ENCODE measurements around the gene DRAXIN.

DRAXIN gene

DNA sequence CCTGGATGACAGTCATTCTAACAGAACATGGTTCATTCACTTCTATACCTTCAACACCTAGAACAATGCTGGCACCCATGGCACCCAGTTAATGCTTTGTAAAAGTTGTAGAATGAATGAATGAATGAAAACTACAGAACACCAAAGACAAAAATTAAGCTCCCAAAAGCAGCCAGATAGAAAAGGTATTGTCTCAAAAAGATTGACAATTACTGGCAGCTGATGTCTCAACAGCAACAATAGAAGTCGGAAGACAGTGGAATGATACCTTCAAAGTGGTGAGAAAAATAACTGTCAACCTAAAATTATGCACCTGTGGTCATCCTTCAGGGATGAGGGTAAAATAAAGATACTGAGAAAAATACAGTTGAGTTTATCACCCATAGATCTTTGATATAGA, 65.5 kb downstream of the DRAXIN start:
- DNase-seq (ENCODE audit: extremely low read depth in 1 of 2, low read depth in 1 of 2), result no peak

DNA sequence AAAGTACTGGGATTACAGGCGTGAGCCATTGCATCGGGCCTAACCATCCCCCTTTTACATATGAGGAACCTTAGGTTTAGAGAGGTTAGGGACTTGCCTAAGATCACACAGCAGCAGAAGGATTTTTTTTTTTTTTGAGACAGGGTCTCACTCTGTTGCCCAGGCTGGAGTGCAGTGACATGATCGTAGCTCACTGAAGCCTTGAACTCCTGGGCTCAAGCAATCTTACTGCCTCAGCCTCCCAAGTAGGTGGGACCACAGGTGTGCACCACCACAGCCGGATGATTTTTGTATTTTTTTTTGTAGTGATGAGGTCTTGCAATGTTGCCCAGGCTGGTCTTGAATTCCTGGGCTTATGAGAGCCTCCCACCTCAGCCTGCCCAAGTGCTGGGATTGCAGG, 68.3 kb downstream of the DRAXIN start:
- DNase-seq (ENCODE audit: extremely low read depth in 1 of 2, low read depth in 1 of 2), result no peak

DNA sequence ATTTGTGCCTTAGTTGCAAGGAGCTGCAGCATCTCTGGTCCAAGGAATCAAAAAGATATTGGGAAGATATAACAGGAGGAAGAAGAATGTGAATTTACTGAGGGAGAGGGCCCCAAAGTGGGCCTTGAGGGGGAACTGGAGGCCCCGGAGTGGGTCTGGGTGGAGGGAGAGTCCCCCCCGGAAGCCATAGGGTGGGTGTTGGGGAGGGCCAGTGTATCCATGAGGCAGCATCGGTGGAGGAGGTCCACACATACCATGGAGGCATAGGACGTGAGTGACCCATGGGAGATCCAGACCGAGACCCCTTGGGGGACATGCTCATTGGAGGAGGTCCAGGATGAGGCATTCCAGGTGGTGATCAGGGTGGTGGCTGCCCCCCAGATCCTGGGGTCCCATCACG, 69.8 kb downstream of the DRAXIN start:
- DNase-seq (ENCODE audit: extremely low read depth in 1 of 2, low read depth in 1 of 2), result no peak

DNA sequence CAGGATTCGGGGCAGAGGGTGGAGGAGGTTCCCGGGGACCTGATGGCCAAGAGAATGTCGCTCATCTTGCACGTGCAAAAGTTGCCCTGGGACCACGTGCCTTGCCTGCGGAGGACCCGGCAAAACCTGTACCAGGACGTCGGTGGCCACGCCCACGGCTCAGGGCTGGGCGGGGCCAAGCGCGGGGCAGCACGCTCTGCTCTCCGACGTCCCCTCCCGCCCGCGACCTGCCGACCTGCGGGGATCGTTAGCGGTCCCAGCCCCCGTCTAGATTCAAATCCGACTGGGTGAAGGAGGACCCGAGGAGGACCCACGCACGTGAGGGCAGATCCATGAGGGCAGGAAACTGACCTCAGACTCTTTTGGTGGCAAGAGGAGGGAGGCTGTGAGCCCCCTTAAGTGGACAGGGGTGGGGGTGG, 70.5 kb downstream of the DRAXIN start, which contains the start of gene C1orf167:
Gene C1orf167, plus strand, starts transcription at position 206 of the 419 bp plus-strand sequence. CDS start 2,208 bp downstream, outside the sequence.
- no peak for DNase-seq (ENCODE audit: extremely low read depth in 1 of 2, low read depth in 1 of 2)

DNA sequence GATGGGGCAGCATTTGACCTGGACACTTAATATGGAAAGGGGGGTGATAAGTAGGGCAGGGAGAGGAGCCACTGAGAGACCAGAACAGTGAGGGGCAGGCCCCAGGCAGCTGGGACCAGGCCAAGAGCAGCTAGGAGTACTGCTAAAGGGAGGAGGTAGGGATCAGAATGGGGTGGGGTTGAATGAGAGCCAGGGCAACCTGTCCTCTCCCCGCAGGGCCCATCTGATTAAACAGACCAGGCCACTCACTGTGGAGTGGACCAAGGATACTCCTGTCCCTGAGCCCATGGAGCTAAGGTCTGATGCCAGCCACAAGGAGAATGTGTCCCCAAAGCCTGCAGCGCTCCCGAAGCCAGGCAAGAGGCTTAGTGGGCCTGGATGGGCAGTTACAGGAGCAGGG, 72.6 kb downstream of the DRAXIN start:
- DNase-seq (ENCODE audit: extremely low read depth in 1 of 2, low read depth in 1 of 2), result no peak

DNA sequence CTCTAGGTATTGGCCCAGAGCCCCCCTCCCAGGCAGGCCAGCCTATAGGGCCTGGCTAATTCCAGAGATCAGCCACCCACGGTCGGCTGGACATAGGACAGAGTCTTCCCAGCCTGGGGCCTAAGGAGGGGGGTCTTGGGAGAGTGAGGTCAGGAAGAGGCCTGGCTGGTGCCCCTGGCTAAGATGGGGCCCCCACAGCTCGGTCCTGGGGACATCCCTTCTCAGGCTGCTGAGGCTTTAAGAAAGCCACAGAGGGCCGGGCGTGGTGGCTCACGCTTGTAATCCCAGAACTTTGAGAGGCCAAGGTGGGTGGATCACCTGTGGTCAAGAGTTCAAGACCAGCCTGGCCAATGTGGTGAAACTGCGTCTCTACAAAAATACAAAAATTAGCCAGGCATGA, 73.0 kb downstream of the DRAXIN start:
- DNase-seq (ENCODE audit: extremely low read depth in 1 of 2, low read depth in 1 of 2), result no peak

DNA sequence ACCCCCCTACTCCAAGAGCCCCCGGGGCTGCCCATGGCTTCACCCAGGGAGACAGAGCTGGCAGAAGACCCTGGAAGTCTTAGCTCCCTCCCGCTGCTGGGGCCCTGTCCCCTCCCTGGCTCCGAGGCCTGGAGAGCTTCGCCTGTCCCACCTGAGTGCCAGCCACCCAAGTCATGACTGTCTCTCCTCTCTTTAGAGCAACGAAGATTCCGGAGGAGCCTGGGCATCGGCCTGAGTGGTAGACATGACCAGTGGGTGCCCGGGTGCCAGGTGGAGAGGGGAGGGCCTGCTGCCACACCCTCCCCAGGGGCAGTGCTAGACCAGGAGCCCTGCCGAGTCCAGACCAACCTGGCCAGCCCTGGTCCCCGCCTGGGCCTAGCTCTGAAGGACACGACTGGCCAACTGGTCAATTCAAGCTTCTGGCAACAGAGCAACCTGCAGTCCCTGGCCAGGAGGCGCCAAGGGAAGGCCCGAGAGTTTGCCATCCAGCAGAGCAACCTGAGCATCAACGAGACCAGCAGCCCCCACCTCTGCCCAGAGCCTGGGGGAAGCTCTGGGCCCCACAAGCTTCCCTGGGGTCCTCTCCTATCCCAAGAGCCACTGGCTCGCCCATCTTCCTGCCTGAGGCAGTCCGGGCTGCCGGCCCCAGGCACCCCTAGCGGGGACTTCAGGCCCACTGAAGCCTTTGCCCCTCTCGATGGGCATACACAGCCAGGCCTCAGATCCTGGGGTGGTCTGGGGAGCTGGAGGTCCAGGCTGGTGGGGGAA, 74.3 kb downstream of the DRAXIN start:
- DNase-seq (ENCODE audit: extremely low read depth in 1 of 2, low read depth in 1 of 2), result no peak

DNA sequence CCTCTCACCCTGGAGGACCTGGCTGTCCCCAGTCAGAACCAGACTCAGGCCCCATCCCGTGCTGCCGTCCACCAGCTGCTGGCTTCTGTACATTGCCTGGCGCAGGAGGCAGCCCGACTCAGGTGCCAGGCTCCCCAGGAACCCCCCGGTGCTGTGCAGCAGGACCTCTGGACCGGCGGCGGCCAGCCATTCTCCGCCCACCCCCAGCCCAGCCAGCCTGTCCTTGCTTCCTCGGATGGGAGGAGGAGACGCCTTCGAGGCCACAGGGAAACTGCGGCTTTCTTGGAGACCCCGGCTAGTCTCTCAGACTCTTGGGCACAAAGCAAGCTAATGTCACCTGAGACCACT, 74.9 kb downstream of the DRAXIN start:
- DNase-seq (ENCODE audit: extremely low read depth in 1 of 2, low read depth in 1 of 2), result no peak

DNA sequence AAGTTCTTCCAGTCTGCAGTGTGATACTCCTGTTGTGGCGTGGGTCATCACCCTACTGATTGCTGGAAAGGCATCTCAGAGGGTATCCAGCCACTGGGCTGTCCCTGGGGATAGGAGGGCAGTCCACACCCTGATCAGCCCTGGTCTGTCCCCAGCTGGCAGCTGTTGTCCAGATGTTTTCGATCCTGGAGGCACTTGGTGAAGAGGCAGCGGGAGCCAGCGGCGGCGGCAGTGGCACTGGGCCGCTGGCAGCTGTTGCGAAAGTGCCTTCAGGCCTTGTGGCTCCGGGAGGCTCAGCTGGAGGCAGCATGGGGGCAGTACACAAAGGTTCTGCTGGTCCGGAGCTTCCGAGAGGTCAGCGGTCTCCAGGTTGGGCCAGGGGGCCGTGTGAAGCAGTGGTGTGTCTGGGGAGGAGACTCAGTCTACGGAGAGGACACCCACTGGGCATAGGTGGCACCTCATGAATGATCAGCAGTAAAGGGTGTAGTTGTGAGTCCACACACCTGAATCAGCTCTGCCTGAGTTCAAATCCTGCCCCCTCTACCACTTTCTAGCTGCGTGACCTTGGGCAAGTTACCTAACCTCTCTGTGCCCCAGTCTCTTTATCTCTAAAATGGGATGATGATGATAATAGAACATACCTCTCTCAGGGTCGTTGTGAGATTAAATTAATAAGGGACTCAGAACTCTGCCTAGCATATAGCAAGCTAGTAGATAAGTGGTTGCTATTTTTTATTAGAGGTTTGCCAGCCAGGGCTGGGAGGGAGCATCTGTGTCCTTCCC, 76.6 kb downstream of the DRAXIN start:
- DNase-seq (ENCODE audit: extremely low read depth in 1 of 2, low read depth in 1 of 2), result no peak

DNA sequence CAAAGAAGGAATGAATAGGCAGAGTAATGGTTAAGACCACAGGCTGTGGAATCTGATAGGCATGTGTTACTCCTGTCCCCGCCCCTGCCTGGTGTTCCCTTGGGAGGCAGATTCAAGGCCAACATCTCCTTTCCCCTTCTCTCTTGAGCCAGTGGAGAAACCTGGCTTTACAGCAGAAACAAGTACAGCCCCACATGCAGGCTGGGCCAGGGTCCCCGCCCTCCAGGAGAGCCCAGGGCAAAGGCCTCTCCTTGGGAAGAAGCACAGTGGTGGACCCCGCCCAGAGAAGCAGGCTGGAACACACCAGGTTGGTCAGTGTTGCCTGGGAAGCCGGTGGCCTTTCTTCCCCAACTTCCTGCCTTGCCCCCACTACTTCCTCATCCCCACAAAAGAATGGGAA, 77.3 kb downstream of the DRAXIN start:
- DNase-seq (ENCODE audit: extremely low read depth in 1 of 2, low read depth in 1 of 2), result no peak

DNA sequence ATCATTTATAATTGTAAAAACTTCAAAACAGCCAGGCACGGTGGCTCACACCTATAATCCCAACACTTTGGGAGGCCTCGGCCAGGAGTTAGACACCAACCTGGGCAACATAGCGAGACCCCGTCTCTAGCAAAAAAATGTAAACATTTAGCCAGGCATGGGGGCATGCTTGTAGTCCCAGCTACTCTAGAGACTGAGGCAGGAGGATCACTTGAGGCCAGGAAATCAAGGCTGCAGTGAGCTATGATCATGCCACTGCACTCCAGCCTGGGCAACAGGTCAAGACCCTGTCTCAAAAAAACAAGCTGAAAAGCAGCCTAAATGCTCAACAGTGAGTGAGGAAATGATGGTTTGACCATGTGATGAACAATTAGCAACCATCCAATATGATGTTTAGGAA, 77.8 kb downstream of the DRAXIN start:
- DNase-seq (ENCODE audit: extremely low read depth in 1 of 2, low read depth in 1 of 2), result no peak

DNA sequence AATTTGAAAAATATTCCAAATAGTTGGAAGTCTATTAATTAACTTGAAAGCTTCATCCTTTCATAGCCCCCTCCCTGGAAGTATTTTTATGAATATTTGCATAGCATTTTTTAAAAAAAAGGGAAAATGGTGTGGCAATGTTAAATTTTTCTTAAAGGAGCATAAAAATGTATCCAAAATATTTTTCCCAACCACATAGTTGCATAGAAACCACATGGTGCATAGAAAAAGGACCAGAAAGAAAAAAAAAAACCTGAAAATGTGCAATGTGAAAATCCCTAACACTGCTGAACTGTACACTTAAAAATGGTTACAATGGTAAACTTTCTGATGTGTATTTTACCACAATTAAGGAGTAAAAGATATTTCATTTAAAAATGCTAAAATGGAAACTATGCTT, 78.5 kb downstream of the DRAXIN start:
- no peak for DNase-seq (ENCODE audit: extremely low read depth in 1 of 2, low read depth in 1 of 2)

DNA sequence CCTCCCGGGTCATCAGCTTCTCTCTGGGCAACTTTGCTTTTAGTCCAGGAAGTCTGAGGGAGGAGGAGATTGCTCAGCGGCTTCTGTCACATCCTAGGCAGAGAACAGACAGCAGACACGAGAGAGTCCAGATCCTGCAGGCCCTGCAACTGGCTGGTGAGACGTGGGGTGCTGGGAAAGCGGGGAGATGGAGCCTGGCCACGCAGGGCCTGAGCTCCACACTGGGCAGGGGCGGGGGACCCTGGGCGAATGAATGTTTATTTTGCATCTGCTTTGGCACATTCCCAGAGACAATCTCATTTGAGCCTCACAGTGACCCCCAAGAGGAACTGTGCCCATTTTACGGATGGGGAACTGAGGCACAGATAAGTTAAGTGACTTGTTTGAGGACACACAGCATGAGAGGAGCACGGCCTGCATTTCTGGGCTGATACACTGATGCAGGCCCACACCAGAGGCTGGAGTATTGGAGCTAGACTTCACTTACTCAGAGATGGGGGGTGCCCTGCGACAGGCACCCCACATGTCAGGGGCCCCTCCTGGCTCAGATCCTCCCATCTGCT, 80.1 kb downstream of the DRAXIN start:
- no peak for DNase-seq (ENCODE audit: extremely low read depth in 1 of 2, low read depth in 1 of 2)

DNA sequence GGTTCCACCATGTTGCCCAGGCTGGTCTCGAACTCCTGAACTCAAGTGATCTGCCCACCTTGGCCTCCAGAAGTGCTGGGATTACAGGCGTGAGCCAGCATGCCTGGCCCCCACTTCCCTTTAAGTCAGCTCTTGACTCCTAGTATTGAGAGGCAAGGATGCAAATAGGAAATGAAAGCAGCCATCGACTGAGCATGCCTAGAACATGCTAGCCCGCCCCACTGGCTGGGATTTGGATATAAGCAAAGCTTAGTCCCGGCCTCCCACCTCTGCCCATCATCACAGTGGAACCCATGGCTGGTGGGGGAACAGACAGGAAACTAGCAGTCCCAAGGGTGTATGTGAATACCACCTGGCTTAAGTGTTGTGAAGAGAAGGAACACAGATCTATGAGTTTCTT, 80.9 kb downstream of the DRAXIN start:
- no peak for DNase-seq (ENCODE audit: extremely low read depth in 1 of 2, low read depth in 1 of 2)

DNA sequence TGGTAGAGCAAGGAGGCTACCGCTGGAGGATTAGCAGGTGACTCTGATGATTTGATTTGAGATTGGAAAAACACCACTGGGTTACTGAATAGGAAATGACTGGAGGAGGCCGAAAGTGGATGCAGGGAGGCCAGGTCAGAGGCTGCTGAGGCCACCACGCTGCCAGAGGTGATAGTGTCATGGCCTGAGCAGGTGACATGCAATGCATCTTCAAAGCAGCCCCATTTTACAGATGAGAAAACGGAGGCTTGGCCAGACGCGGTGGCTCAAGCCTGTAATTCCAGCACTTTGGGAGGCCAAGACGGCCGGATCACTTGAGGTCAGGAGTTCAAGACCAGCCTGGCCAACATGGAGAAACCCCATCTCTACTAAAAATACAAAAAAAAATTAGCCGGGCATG, 83.2 kb downstream of the DRAXIN start:
- DNase-seq (ENCODE audit: extremely low read depth in 1 of 2, low read depth in 1 of 2), result no peak
